VCaP (cell line): ENCODE data around the gene FARS2.

Source experiments
- H3K27ac ChIP-seq: fragments of 450-650 bp; 2 replicates; pipeline ENCODE4 v1.5.1; 2017
- CTCF ChIP-seq: fragments of 450-650 bp; conservative IDR thresholded peaks from 2 replicates; pipeline ENCODE4 v1.5.1; 2017; ENCODE audit warnings: mild to moderate bottlenecking, moderate library complexity

Gene FARS2

GRCh38 chr6:5390177-5390576 lies 128.9 kb downstream of the FARS2 start:
- TF ChIP-seq CTCF = no peak
- no peak overlapping the region for H3K27ac ChIP-seq

- no peak for TF ChIP-seq CTCF
Observed at GRCh38 chr6:5394280-5394679, 133.0 kb downstream of the FARS2 start.

GRCh38 chr6:5395719-5396118 lies 134.4 kb downstream of the FARS2 start:
- H3K27ac ChIP-seq = no peak overlapping the region
- no peak for TF ChIP-seq CTCF

More at GRCh38 chr6:5394280-5394679, 133.0 kb downstream of the FARS2 start:
- H3K27ac ChIP-seq = no peak overlapping the region

GRCh38 chr6:5398530-5398929 lies 137.2 kb downstream of the FARS2 start:
- peak; percentile 50 for TF ChIP-seq CTCF

GRCh38 chr6:5399391-5399790 lies 138.1 kb downstream of the FARS2 start:
- no peak overlapping the region for H3K27ac ChIP-seq
- no peak for TF ChIP-seq CTCF

More at GRCh38 chr6:5398530-5398929, 137.2 kb downstream of the FARS2 start:
- H3K27ac ChIP-seq = no peak overlapping the region

- no peak overlapping the region for H3K27ac ChIP-seq
- peak; percentile 75 for TF ChIP-seq CTCF
Observed at GRCh38 chr6:5401845-5402738, 140.8 kb downstream of the FARS2 start.

- H3K27ac ChIP-seq = no peak overlapping the region
Observed at GRCh38 chr6:5403076-5403475, 141.8 kb downstream of the FARS2 start.

More at GRCh38 chr6:5403076-5403475, 141.8 kb downstream of the FARS2 start:
- TF ChIP-seq CTCF = no peak
